ENCODE data around the gene RNF207. TPM values are rescaled to one million over a fixed set of nuclear protein-coding genes. Genes with fewer than 3 reads are reported as not detected.

The RNF207 gene
- total and polyA plus RNA-seq, 2 donors (not counting 3 experiments of a cell fraction or from before 2014, with no cell fraction given): 3.2 to 8.2 TPM

- CTCF ChIA-PET: interaction anchor here (1.2 to 2.0 kb wide), 6 partner anchors 8 to 91 kb away, joined by 3 to 7 read pairs (median 6); partner anchors contain the start of gene ICMT
These were observed 6.4 kb upstream of the RNF207 start, which contains the start of gene RPL22 for GRCh38 chr1:6199298-6200187. Gene RPL22, minus strand, starts transcription at chr1:6199595. Its CDS starts 22 bp downstream, at chr1:6199573.

More at GRCh38 chr1:6199298-6200187, 6.4 kb upstream of the RNF207 start, which contains the start of gene RPL22:
- H3K36me3 ChIP-seq (ENCODE audit: control insufficient read depth in 2 of 2, extremely low read depth in 1 of 2, insufficient read depth in 2 of 2, low read length in 2 of 2): peaks cover 3 to 6% of the 10 kb centered on the region in 2 experiments
- peak; percentile 77 for TF ChIP-seq MAX (IDR thresholded peaks at IDR 0.05; ENCODE audit: insufficient read depth, insufficient read length)
- no peak for TF ChIP-seq EZH2 (IDR thresholded peaks at IDR 0.05; ENCODE audit: borderline replicate concordance, low read depth, low read length, severe bottlenecking)
- TF ChIP-seq MYC (IDR thresholded peaks at IDR 0.05; ENCODE audit: low read depth, low read length): peak; percentile 56
- TF ChIP-seq FOS (IDR thresholded peaks at IDR 0.05; ENCODE audit: borderline replicate concordance, insufficient read depth, low read length): no peak
- TF ChIP-seq POLR2A (IDR thresholded peaks at IDR 0.05; ENCODE audit: low read depth, low read length): peak; percentile 85
- peak; percentile 84 for TF ChIP-seq POLR2AphosphoS5 (IDR thresholded peaks at IDR 0.05; ENCODE audit: insufficient read depth, low read depth, low read length)
- TF ChIP-seq GATA2 (IDR thresholded peaks at IDR 0.05; ENCODE audit: insufficient read depth, insufficient read length, low read depth, low read length): no peak
- TF ChIP-seq CTCF (IDR thresholded peaks at IDR 0.05; ENCODE audit: extremely low read depth in 1 of 2, insufficient read depth in 1 of 2, low read depth in 1 of 2, low read length in 2 of 2): no peak
- TF ChIP-seq JUN (IDR thresholded peaks at IDR 0.05; ENCODE audit: borderline replicate concordance, insufficient read depth, insufficient read length, low read depth): no peak
- H3K27ac ChIP-seq (ENCODE audit: insufficient read depth, low read depth, low read length): peak within 1 kb of the TSS; percentile 66
- peak within 1 kb of the TSS; percentile 96 for H3K9ac ChIP-seq (replicated peaks; ENCODE audit: extremely low read depth, insufficient read depth, low read length)
- H4K20me1 ChIP-seq (replicated peaks; ENCODE audit: control insufficient read depth, extremely low read depth, insufficient read depth, low read length): no peaks in the 10 kb centered on the region
- H3K9me1 ChIP-seq (replicated peaks; ENCODE audit: control insufficient read depth, extremely low read depth, insufficient read depth, low read length): no peaks in the 10 kb centered on the region
- peak; percentile 98 for FAIRE-seq
- no peaks in the 10 kb centered on the region for H3K9me3 ChIP-seq (replicated peaks; ENCODE audit: control insufficient read depth, insufficient read depth, low read length)
- peaks cover 17% of the 10 kb centered on the region for H3K4me1 ChIP-seq (ENCODE audit: control insufficient read depth, extremely low read depth, insufficient read depth, low read length)
- intact Hi-C loops (cut with micrococcal nuclease): loop anchor here (1.0 to 2.0 kb wide), 4 partner anchors 19 to 207 kb away; partner anchors contain the start of genes CHD5 and NPHP4
- BruUV-seq (replicated peaks): TSS peak; percentile 60
- dilution Hi-C loops (cut with MboI; ENCODE audit: extremely low pct_ligation_motif_present, low sequenced_read_pairs): no loop called here
- H3K27me3 ChIP-seq (ENCODE audit: control insufficient read depth in 2 of 2, insufficient read depth in 2 of 2, low read length in 2 of 2): no peaks in the 10 kb centered on the region
- H3K4me3 ChIP-seq (replicated peaks in 1 of 3; ENCODE audit: insufficient read depth in 1 of 3, low read depth in 1 of 3, low read length in 3 of 3): peak within 1 kb of the TSS; percentile 78 to 90 (median 82)
- peak within 1 kb of the TSS; percentile 92 for H2AFZ ChIP-seq (ENCODE audit: low read depth, low read length)
- POLR2A ChIA-PET: interaction anchor here (0.6 kb wide), 1 partner anchor 574 kb away, joined by 9 read pairs; no protein-coding TSS in a partner anchor
- peaks cover 41% of the 10 kb centered on the region for H3K79me2 ChIP-seq (ENCODE audit: control insufficient read depth, insufficient read depth, low read length)
- peak; percentile 98 for DNase-seq (ENCODE audit: low read depth, low spot score)
- H3K4me2 ChIP-seq (ENCODE audit: insufficient read depth, low read length): peak within 1 kb of the TSS; percentile 94

All from endothelial cell of umbilical vein (primary cell).